Measurements from ENCODE around the gene NKX3-2. TPM values are rescaled to one million over a fixed set of nuclear protein-coding genes. Genes with fewer than 3 reads are reported as not detected.

NKX3-2 gene
- total RNA-seq, 1 donor, result not detected

DNA sequence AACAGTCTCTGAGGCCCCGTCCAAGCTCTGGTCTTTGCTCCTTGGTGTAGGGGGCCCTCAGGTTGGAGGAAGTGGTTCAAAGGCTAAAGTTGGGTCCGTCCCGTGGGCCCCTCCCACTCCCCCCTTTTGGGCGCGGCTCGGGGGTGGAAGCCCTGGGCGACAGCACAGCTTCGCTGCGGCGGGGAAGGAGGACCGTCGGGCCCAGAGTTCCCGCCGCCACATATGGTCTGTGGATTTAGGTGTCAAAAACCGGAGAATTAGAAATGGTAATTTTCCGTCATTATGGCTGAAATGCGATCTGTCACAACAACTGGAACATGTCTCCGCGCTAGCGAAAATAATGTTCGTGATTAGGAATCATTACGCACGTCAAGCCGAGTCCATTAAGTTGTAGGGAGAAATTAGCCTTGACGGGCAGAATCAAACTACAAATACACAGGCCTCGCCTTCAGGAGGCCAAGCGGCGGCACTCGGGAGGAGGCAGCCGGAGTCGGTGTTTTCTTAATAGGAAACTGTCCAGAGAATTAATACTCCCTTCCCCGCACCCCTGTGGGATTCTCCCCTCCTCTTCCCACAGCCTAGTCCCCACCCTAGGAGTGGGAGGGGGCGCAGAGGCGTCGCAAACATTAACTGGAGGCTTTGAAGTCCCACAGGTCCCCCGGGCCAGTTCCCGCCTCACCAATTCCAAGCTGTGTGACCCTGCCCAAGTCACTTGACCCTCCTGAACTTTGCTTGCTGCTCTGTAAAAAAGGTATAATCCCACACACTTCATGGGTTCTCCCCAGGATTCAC, 15.0 kb downstream of the NKX3-2 start:
- Histone ChIP-seq H3K4me1 (ENCODE audit: insufficient read depth, low read length) (peaks cover 43% of the 10 kb centered on the region), H3K27me3 (ENCODE audit: insufficient read depth, low read length) (peaks cover 97% of the 10 kb centered on the region), H3K9me3 (ENCODE audit: low read depth, low read length) (no peaks in the 10 kb centered on the region), H3K4me3 (ENCODE audit: low read length) (no peak overlapping the region)

GRCh38 chr4:13528821-13529127, 15.5 kb downstream of the NKX3-2 start:
- no peaks in the 10 kb centered on the region for H3K9me3 ChIP-seq (ENCODE audit: low read depth, low read length)
- no peak overlapping the region for H3K4me3 ChIP-seq (ENCODE audit: low read length)

GRCh38 chr4:13527981-13528820, 16.1 kb downstream of the NKX3-2 start:
- H3K4me1 ChIP-seq (ENCODE audit: insufficient read depth, low read length), result peaks cover 43% of the 10 kb centered on the region
- peaks cover 97% of the 10 kb centered on the region for H3K27me3 ChIP-seq (ENCODE audit: insufficient read depth, low read length)
- H3K4me3 ChIP-seq (ENCODE audit: low read length), result no peak overlapping the region
- H3K9me3 ChIP-seq (ENCODE audit: low read depth, low read length), result no peaks in the 10 kb centered on the region

More at GRCh38 chr4:13528821-13529127, 15.5 kb downstream of the NKX3-2 start:
- Histone ChIP-seq H3K4me1 (ENCODE audit: insufficient read depth, low read length) (peaks cover 43% of the 10 kb centered on the region), H3K27me3 (ENCODE audit: insufficient read depth, low read length) (peaks cover 97% of the 10 kb centered on the region)

GRCh38 chr4:13527192-13527980, 16.9 kb downstream of the NKX3-2 start:
- peaks cover 97% of the 10 kb centered on the region for H3K27me3 ChIP-seq (ENCODE audit: insufficient read depth, low read length)
- H3K4me1 ChIP-seq (ENCODE audit: insufficient read depth, low read length), result peaks cover 47% of the 10 kb centered on the region
- no peaks in the 10 kb centered on the region for H3K9me3 ChIP-seq (ENCODE audit: low read depth, low read length)
- H3K4me3 ChIP-seq (ENCODE audit: low read length), result no peak overlapping the region

- H3K4me1 ChIP-seq (ENCODE audit: insufficient read depth, low read length), result peaks cover 46% of the 10 kb centered on the region
- H3K27me3 ChIP-seq (ENCODE audit: insufficient read depth, low read length), result peaks cover 97% of the 10 kb centered on the region
- H3K4me3 ChIP-seq (ENCODE audit: low read length), result no peak overlapping the region
- H3K9me3 ChIP-seq (ENCODE audit: low read depth, low read length), result no peaks in the 10 kb centered on the region
Measured at GRCh38 chr4:13526658-13527057, 17.6 kb downstream of the NKX3-2 start.

- Histone ChIP-seq H3K4me1 (ENCODE audit: insufficient read depth, low read length) (peaks cover 37% of the 10 kb centered on the region), H3K4me3 (ENCODE audit: low read length) (no peak overlapping the region), H3K27me3 (ENCODE audit: insufficient read depth, low read length) (peaks cover 97% of the 10 kb centered on the region), H3K9me3 (ENCODE audit: low read depth, low read length) (no peaks in the 10 kb centered on the region)
Measured at GRCh38 chr4:13525606-13526281, 18.6 kb downstream of the NKX3-2 start.

- Histone ChIP-seq H3K9me3 (ENCODE audit: low read depth, low read length) (no peaks in the 10 kb centered on the region), H3K27me3 (ENCODE audit: insufficient read depth, low read length) (peaks cover 97% of the 10 kb centered on the region)
Measured at GRCh38 chr4:13524504-13525243, 19.6 kb downstream of the NKX3-2 start.

GRCh38 chr4:13523591-13524503, 20.5 kb downstream of the NKX3-2 start:
- Histone ChIP-seq H3K9me3 (ENCODE audit: low read depth, low read length) (no peaks in the 10 kb centered on the region), H3K27me3 (ENCODE audit: insufficient read depth, low read length) (peaks cover 97% of the 10 kb centered on the region), H3K4me3 (ENCODE audit: low read length) (no peak overlapping the region), H3K4me1 (ENCODE audit: insufficient read depth, low read length) (peaks cover 21% of the 10 kb centered on the region)

More at GRCh38 chr4:13524504-13525243, 19.6 kb downstream of the NKX3-2 start:
- peaks cover 29% of the 10 kb centered on the region for H3K4me1 ChIP-seq (ENCODE audit: insufficient read depth, low read length)
- no peak overlapping the region for H3K4me3 ChIP-seq (ENCODE audit: low read length)

DNA sequence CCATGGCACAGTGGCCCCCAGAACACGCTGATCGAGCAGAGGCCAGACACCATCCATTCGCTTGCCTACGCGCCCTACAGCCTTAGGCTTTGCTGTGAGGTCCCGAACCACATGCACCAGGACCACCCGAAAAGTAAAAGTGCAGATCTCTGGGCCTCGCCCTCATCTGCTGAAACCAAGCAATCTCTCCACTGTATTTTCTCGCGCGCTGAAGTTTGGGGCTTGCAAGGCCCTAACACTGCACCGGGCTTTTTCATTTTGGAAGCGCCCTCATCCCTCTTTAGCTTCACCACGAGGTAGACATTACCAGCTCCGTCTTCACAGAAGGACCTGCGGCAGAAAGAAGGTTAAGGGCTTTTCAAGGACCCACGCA, 21.2 kb downstream of the NKX3-2 start:
- H3K27me3 ChIP-seq (ENCODE audit: insufficient read depth, low read length), result peaks cover 97% of the 10 kb centered on the region
- no peaks in the 10 kb centered on the region for H3K9me3 ChIP-seq (ENCODE audit: low read depth, low read length)
- H3K4me3 ChIP-seq (ENCODE audit: low read length), result no peak overlapping the region
- H3K4me1 ChIP-seq (ENCODE audit: insufficient read depth, low read length), result peaks cover 13% of the 10 kb centered on the region

DNA sequence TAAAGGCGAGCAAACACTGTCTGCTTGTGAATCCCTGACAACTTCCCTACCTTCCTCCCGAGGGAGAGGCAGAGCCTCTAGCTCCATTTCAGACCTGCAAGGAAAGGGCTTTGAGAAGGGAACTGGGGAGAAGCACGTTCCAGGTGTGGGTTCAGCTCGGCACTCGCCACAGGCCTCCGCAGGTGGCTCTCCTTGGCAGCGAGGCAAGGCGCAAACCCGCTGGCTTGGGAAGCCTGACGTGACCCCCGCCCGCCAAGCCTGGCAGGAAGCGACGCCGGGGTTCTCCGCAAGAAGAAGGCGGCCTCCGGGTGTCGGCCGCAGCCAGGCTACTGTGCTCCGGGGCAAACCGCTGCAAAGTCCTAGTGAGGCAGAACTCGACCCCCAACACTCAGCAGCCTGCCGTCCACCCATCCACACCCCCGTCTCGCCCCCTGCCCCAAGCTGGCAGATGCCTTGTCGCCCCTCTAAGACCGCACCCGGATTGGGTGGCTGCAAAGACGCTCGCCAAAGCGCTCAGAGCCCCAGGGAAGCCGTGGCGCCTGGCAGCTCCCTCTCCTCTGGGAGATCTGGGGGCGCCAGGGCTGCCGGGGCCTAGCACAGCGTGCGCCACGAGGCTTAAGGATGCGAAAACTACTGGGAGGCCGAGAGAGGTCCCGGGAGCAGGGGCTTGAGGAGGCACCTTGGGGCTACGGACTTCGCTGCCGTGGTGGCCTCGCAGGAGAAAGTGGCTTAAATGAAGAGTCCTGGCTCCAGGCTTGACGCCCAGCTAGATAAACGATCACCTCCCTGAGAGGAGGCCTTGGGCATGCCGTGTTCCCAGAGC, 21.8 kb downstream of the NKX3-2 start:
- Histone ChIP-seq H3K4me3 (ENCODE audit: low read length) (no peak overlapping the region), H3K27me3 (ENCODE audit: insufficient read depth, low read length) (peaks cover 93% of the 10 kb centered on the region), H3K4me1 (ENCODE audit: insufficient read depth, low read length) (peaks cover 9% of the 10 kb centered on the region), H3K9me3 (ENCODE audit: low read depth, low read length) (no peaks in the 10 kb centered on the region)

- Histone ChIP-seq H3K27me3 (ENCODE audit: insufficient read depth, low read length) (peaks cover 92% of the 10 kb centered on the region), H3K9me3 (ENCODE audit: low read depth, low read length) (no peaks in the 10 kb centered on the region), H3K4me3 (ENCODE audit: low read length) (no peak overlapping the region), H3K4me1 (ENCODE audit: insufficient read depth, low read length) (peaks cover 4% of the 10 kb centered on the region)
Measured at GRCh38 chr4:13521047-13521446, 23.3 kb downstream of the NKX3-2 start.

DNA sequence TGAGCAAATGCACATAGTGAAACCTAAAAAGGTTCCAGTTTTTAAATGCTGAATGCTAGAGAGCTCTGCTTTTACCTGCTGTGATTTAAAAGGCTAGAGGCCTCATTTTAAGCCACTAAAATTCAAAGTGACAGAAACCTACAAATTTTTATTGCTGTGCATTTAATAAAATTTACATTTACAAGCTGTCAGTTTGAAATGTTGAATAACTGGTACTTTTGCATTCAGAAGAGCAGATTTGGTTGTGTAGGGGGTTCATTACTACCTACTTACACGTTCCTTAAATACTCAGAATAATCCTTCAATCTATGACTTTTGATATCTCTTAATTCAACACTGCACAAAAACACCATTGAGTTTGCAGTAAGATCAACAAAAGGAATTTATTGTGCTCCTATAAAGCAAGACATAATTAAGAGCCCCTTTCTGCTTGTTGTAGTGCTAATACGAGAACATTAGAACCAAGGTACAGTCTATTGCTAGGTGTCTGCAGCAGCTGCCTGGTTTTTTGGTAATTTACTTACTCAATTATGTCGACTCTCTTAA, 27.9 kb downstream of the NKX3-2 start:
- H3K27me3 ChIP-seq (ENCODE audit: insufficient read depth, low read length), result peaks cover 85% of the 10 kb centered on the region
- H3K4me1 ChIP-seq (ENCODE audit: insufficient read depth, low read length), result no peaks in the 10 kb centered on the region

More for the DNA sequence above, 27.9 kb downstream of the NKX3-2 start:
- Histone ChIP-seq H3K9me3 (ENCODE audit: low read depth, low read length) (no peaks in the 10 kb centered on the region), H3K4me3 (ENCODE audit: low read length) (no peak overlapping the region)

Measured in mononuclear cell (primary cell).